H1 (cell line): ENCODE measurements around the gene DNAJB5. TPM values are rescaled to one million over a fixed set of nuclear protein-coding genes. Genes with fewer than 3 reads are reported as not detected.

Experiments used
- CTCF ChIP-seq, 3 experiments: IDR thresholded peaks; 1 replicate in 2 of 3; 2 replicates in 1 of 3; pipeline versions ENCODE4 v1.5.1 to v1.6.1; 2011; ENCODE audit warnings: low read length in 3 of 3, mild to moderate bottlenecking in 3 of 3, inconsistent platforms in 2 of 3, low read depth in 1 of 3, moderate library complexity in 1 of 3; ENCODE audit not compliant: insufficient read depth in 1 of 3; ENCODE audit errors: control extremely low read depth in 1 of 3
- NANOG ChIP-seq: IDR thresholded peaks from 2 replicates; pipeline ENCODE4 v1.6.1; 2011; ENCODE audit warnings: low read length, low read depth, mild to moderate bottlenecking, inconsistent platforms; ENCODE audit not compliant: insufficient read depth, poor library complexity, severe bottlenecking
- POLR2AphosphoS5 ChIP-seq: IDR thresholded peaks from 2 replicates; pipeline ENCODE4 v1.6.1; 2011; ENCODE audit warnings: low read depth, low read length
- RAD21 ChIP-seq, 2 experiments: IDR thresholded peaks in 1 of 2; conservative IDR thresholded peaks in 1 of 2; 2 replicates each; pipeline ENCODE4 v1.6.1; 2011; ENCODE audit warnings: low read depth in 2 of 2, low read length in 2 of 2, improper control_type of control experiment in 1 of 2, inconsistent platforms in 1 of 2, mild to moderate bottlenecking in 1 of 2, moderate library complexity in 1 of 2
- RFX5 ChIP-seq: IDR thresholded peaks from 2 replicates; pipeline ENCODE4 v1.6.1; 2011; ENCODE audit warnings: low read depth, low read length, improper control_type of control experiment, borderline replicate concordance
- USF2 ChIP-seq: IDR thresholded peaks from 2 replicates; pipeline ENCODE4 v1.6.1; 2011; ENCODE audit warnings: low read length, improper control_type of control experiment
- polyA plus RNA-seq, 7 experiments: library from polyadenylated mRNA; depleted of rRNA in 3 of 7; stranded (reverse) in 5 of 7; unstranded in 2 of 7; fragments of >200 nt in 5 of 7; fragments of 200-250 nt in 2 of 7; gene quantifications; 1 replicate in 5 of 7; 2 replicates in 1 of 7; 4 replicates in 1 of 7; pipeline versions ENCODE4 v1.2.1 to v1.2.3, GENCODE V29; 2011 to 2013; ENCODE audit warnings: missing spikeins in 2 of 7, mixed read lengths in 2 of 7
- total RNA-seq: library from RNA; stranded (reverse); fragmentation: NEBNext Ultra II Directional; extraction: Animal tissue kit (Norgen Biotek cat#: 25700); gene quantifications from 2 replicates; pipeline ENCODE4 v1.2.1, GENCODE V29; 2021

Gene DNAJB5
- total and polyA plus RNA-seq, 2 of the 8 experiments (the other 6 are each of a cell fraction or from before 2014, with no cell fraction given): 25.0 to 34.1 TPM

GRCh38 chr9:34985311-34985899 is 4.1 kb upstream of the DNAJB5 start (continued):
- TF ChIP-seq CTCF (IDR thresholded peaks at IDR 0.05; ENCODE audit: control extremely low read depth in 1 of 3, insufficient read depth in 1 of 3, low read depth in 1 of 3, low read length in 3 of 3) (peak; percentile 63 to 93 (median 82)), USF2 (no peak), NANOG (no peak), RFX5 (no peak), POLR2AphosphoS5 (no peak), RAD21 (IDR thresholded peaks at IDR 0.05 in 1 of 2, conservative IDR thresholded peaks at IDR 0.05 in 1 of 2; ENCODE audit: low read depth in 2 of 2, low read length in 2 of 2) (peak; percentile 76 to 81)
